Chondrocyte (in vitro differentiated cells): Measurements from ENCODE around the gene TUT7. TPM values are rescaled to one million over a fixed set of nuclear protein-coding genes. Genes with fewer than 3 reads are reported as not detected.
A peak's percentile ranks its signal among the peaks of the same experiment; 100 is the strongest.

Source experiments
- DNase-seq: peaks from one replicate; pipeline ENCODE4 v3.0.0; 2021; ENCODE audit warnings: mixed read lengths, low spot score
- H3K27ac Mint-ChIP-seq: one replicate; pipeline ENCODE4 v1.8.0; 2021; ENCODE audit warnings: mild to moderate bottlenecking, moderate library complexity, mixed read lengths; ENCODE audit not compliant: unreplicated experiment
- H3K27me3 Mint-ChIP-seq: 2 replicates; pipeline ENCODE4 v1.8.0; 2021; ENCODE audit warnings: low read depth, mixed read lengths
- H3K36me3 Mint-ChIP-seq: 2 replicates; pipeline ENCODE4 v1.8.0; 2021; ENCODE audit warnings: low read depth, mixed read lengths
- H3K4me1 Mint-ChIP-seq: 2 replicates; pipeline ENCODE4 v1.8.0; 2021; ENCODE audit warnings: low read depth, mild to moderate bottlenecking, mixed read lengths
- H3K4me3 Mint-ChIP-seq: one replicate; pipeline ENCODE4 v1.8.0; 2021; ENCODE audit warnings: mild to moderate bottlenecking, moderate library complexity, mixed read lengths; ENCODE audit not compliant: unreplicated experiment
- H3K9me3 Mint-ChIP-seq: 2 replicates; pipeline ENCODE4 v1.8.0; 2021; ENCODE audit warnings: low read depth, mixed read lengths
- total RNA-seq: library from RNA; stranded (reverse); gene quantifications from 3 replicates; pipeline ENCODE4 v1.2.1, GENCODE V29; 2021
- TF ChIP-seq, protein P1 (sequence below): fragments of 200-600 bp; sonication (generic); IDR thresholded peaks from 2 replicates; pipeline ENCODE4 v1.5.0; 2021; ENCODE audit warnings: antibody characterized with exemption, mild to moderate bottlenecking, moderate library complexity

TUT7 gene
- total RNA-seq, 1 donor from 2014 or later, result 22.3 TPM

DNA sequence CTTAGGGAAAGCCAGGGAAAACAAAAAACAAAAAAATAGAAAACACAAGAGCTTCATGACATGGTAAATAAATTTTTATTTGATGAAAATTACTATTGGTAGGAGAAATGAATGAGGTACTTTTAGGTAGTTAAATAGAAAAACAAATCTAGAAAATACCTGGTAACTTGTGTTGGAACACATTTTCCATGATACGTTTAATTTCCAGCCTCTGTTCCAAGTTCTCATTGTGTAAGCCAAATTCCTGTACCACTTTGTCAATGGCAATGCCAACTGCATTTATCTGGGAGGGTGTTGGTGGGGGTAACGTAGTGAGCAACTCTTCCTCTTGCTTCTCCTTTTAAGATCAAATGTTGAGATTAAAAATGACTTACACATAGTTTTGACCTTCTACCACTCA lies 9.4 kb downstream of the TUT7 start:
- H3K9me3 Mint-ChIP-seq, result no peaks in the 10 kb centered on the region
- TF ChIP-seq, protein P1, sequence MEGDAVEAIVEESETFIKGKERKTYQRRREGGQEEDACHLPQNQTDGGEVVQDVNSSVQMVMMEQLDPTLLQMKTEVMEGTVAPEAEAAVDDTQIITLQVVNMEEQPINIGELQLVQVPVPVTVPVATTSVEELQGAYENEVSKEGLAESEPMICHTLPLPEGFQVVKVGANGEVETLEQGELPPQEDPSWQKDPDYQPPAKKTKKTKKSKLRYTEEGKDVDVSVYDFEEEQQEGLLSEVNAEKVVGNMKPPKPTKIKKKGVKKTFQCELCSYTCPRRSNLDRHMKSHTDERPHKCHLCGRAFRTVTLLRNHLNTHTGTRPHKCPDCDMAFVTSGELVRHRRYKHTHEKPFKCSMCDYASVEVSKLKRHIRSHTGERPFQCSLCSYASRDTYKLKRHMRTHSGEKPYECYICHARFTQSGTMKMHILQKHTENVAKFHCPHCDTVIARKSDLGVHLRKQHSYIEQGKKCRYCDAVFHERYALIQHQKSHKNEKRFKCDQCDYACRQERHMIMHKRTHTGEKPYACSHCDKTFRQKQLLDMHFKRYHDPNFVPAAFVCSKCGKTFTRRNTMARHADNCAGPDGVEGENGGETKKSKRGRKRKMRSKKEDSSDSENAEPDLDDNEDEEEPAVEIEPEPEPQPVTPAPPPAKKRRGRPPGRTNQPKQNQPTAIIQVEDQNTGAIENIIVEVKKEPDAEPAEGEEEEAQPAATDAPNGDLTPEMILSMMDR, result no peak
- H3K27ac Mint-ChIP-seq, result no peak overlapping the region
- DNase-seq, result no peak
- peaks cover 25% of the 10 kb centered on the region for H3K4me1 Mint-ChIP-seq
- no peak overlapping the region for H3K4me3 Mint-ChIP-seq
- H3K27me3 Mint-ChIP-seq, result no peaks in the 10 kb centered on the region
- H3K36me3 Mint-ChIP-seq, result peaks cover 33% of the 10 kb centered on the region

DNA sequence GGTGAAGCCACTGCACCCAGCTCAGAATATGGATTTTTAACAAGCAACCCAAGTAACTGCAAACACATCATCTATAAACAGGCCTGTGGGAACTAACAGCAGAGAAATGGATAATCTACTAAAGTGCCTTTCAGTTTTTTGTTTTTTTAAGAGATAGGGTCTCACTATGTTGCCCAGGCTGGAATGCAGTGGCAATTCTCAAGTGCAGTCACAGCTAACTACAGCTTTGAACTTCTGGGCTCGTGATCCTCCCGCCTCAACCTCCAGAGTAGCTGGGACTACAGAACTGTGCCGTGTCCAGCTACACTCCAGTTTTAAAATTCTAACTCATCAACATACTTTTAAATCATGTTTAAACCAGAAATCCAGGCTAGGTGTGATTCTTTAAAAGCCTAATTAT lies 11.9 kb downstream of the TUT7 start:
- H3K4me3 Mint-ChIP-seq, result no peak overlapping the region
- H3K36me3 Mint-ChIP-seq, result peaks cover 37% of the 10 kb centered on the region
- DNase-seq, result no peak
- no peak overlapping the region for H3K27ac Mint-ChIP-seq
- TF ChIP-seq, protein P1, result no peak
- H3K9me3 Mint-ChIP-seq, result no peaks in the 10 kb centered on the region
- H3K4me1 Mint-ChIP-seq, result peaks cover 11% of the 10 kb centered on the region
- H3K27me3 Mint-ChIP-seq, result no peaks in the 10 kb centered on the region

DNA sequence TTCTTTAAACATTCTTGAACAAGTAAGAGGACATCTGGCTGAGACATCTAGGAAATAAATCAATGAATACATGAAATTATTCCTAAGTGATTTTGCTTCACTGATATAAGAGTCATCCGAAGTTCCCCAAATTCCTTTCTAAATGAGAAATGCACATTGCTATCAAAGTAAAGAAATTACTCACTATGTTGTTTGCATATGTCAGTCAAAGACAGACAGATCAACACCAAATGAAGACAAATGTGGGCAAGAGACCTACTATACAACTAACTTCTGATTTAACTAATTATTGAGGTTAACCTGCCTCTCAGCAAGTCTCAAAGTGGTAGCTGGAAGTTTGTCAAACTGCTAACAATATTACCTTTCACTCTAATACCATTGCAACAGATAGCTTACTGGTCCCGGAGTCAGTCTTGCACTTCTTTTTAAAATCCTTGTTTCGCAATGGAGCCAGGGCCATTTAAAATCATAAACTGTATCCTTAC lies 13.2 kb downstream of the TUT7 start:
- Mint-ChIP-seq H3K27me3 (no peaks in the 10 kb centered on the region), H3K4me3 (no peak overlapping the region), H3K36me3 (peaks cover 47% of the 10 kb centered on the region), H3K9me3 (no peaks in the 10 kb centered on the region), H3K27ac (peak overlapping the region; percentile 9), H3K4me1 (peaks cover 11% of the 10 kb centered on the region)
- TF ChIP-seq, protein P1, result no peak
- no peak for DNase-seq

DNA sequence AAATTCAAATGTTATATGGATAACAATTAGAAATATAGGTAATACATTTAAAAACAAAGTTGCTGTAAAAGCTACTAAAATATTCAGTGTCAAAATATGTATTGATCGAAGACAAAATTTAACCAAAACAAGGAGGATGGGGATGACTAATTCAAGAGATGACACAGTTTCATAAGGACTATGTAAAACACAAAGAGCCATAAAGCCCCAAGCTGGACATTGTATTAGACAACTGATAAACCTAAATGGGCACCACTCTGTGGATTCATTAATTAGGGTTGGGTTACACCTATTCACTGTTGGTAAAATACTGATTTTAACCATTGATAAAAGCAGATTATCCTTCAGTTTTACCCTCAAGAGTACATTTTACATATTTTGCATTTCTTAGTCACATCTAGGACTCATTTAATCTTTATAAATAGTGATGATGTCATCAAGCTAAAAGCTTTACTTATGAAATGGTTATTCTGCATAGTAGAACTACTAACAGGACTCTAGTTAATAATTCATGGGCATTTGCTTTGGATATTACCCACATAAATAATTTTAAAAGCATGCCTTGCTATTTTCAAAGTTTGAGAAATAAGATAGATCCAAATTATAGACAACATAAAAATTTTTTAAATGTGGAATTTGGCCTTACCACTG lies 13.7 kb downstream of the TUT7 start:
- Mint-ChIP-seq H3K4me3 (no peak overlapping the region), H3K27ac (peak overlapping the region; percentile 29), H3K27me3 (no peaks in the 10 kb centered on the region), H3K9me3 (no peaks in the 10 kb centered on the region), H3K36me3 (peaks cover 52% of the 10 kb centered on the region), H3K4me1 (peaks cover 11% of the 10 kb centered on the region)
- no peak for DNase-seq
- TF ChIP-seq, protein P1, result no peak

DNA sequence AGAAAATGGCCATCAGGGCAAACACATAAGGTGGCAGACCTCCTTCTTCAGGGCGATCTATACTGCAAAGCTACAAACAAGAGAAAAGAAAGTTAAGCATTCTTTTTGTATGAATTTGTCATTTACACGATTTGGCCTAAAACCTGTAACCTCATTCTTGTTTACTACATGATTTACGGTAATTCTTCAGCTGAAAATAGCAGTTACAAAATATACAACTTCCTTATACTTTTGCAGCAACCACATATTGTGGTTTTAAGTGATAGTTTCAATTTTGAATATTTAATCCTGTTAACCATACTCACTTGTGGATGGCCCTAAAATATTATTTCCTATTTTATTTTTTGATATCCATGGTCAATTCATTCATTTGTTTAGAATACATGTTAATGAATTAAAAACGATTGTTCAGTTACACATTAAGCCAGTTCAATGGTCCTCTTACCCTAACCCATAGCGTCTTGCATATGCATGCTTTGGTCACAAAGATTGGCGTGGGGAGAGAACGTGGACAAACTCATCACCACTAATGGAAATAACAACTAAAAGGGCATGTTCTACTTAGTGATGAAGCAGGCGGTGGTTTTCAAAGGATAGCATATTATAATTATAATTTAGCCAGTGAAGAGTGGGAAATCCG lies 16.6 kb downstream of the TUT7 start:
- no peak for DNase-seq
- TF ChIP-seq, protein P1, result no peak
- Mint-ChIP-seq H3K27me3 (no peaks in the 10 kb centered on the region), H3K4me1 (peaks cover 14% of the 10 kb centered on the region), H3K4me3 (no peak overlapping the region), H3K9me3 (no peaks in the 10 kb centered on the region), H3K36me3 (peaks cover 59% of the 10 kb centered on the region), H3K27ac (no peak overlapping the region)
